ENCODE results near the gene IL6ST. TPM values are rescaled to one million over a fixed set of nuclear protein-coding genes. Genes with fewer than 3 reads are reported as not detected.

The IL6ST gene
- polyA plus RNA-seq, 1 donor (not counting 4 experiments of a cell fraction or from before 2014, with no cell fraction given), result 41.3 TPM

DNA sequence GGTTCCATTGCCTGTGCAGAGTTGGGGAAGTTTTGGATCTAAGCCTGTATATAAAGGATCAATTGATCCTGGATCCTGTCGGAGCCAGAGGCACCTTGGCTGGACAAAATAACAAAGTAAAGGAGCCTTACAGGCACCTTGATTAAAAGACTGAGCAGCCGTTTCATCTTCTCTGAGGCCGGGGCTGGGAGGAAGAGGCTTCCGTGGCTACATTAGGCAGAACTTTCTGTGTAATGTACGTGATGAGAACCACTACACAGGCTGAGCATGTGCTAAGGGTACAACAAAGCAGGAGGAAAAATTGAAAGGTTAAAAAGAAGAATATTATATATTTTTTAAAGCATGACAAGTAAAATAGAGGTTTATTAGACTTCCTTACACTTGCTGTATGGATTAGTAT is 106.6 kb downstream of the IL6ST start:
- H2AFZ ChIP-seq (ENCODE audit: control insufficient read depth, low read length), result no peak overlapping the region
- no peaks in the 10 kb centered on the region for H3K9me3 ChIP-seq (ENCODE audit: control insufficient read depth, low read depth, low read length)
- H3K4me2 ChIP-seq (ENCODE audit: control insufficient read depth, extremely low read depth, insufficient read depth, low read depth, low read length), result no peak overlapping the region
- H3K27me3 ChIP-seq (ENCODE audit: control insufficient read depth, extremely low read depth, insufficient read depth, low read length), result no peaks in the 10 kb centered on the region
- no peak overlapping the region for H3K9ac ChIP-seq (ENCODE audit: control insufficient read depth, extremely low read depth, insufficient read depth, low read length)
- no peak overlapping the region for H3K4me3 ChIP-seq (ENCODE audit: control insufficient read depth in 2 of 3, extremely low read depth in 1 of 3, insufficient read depth in 2 of 3, low read depth in 1 of 3, low read length in 3 of 3)
- H4K20me1 ChIP-seq (ENCODE audit: control insufficient read depth, extremely low read depth, insufficient read depth, low read length), result no peaks in the 10 kb centered on the region
- FAIRE-seq (no peak), DNase-seq (ENCODE audit: low read depth, low spot score) (no peak)
- dilution Hi-C loops (cut with MboI; ENCODE audit: extremely low pct_ligation_motif_present, low sequenced_read_pairs), result no loop called here
- no peaks in the 10 kb centered on the region for H3K79me2 ChIP-seq (ENCODE audit: control insufficient read depth, insufficient read depth, low read length)
- no peaks in the 10 kb centered on the region for H3K9me1 ChIP-seq (ENCODE audit: control insufficient read depth, extremely low read depth, insufficient read depth, low read length)
- no peaks in the 10 kb centered on the region for H3K36me3 ChIP-seq (ENCODE audit: control insufficient read depth in 2 of 2, extremely low read depth in 1 of 2, insufficient read depth in 2 of 2, low read length in 2 of 2)
- TF ChIP-seq EZH2 (IDR thresholded peaks at IDR 0.05; ENCODE audit: low read length), result no peak
- no peak for TF ChIP-seq CTCF (optimal IDR thresholded peaks at IDR 0.05 in 1 of 3, IDR thresholded peaks at IDR 0.05 in 1 of 3, conservative IDR thresholded peaks at IDR 0.05 in 1 of 3; ENCODE audit: extremely low read depth in 1 of 3, insufficient read depth in 2 of 3, low read length in 3 of 3)
- no peak overlapping the region for H3K27ac ChIP-seq (ENCODE audit: control insufficient read depth, insufficient read depth, low read length)
- peaks cover 9% of the 10 kb centered on the region for H3K4me1 ChIP-seq (ENCODE audit: control insufficient read depth, extremely low read depth, insufficient read depth, low read length)

- no peaks in the 10 kb centered on the region for H3K27me3 ChIP-seq (ENCODE audit: control insufficient read depth, extremely low read depth, insufficient read depth, low read length)
- H3K9me1 ChIP-seq (ENCODE audit: control insufficient read depth, extremely low read depth, insufficient read depth, low read length), result no peaks in the 10 kb centered on the region
- FAIRE-seq, result no peak
- no peaks in the 10 kb centered on the region for H4K20me1 ChIP-seq (ENCODE audit: control insufficient read depth, extremely low read depth, insufficient read depth, low read length)
- H2AFZ ChIP-seq (ENCODE audit: control insufficient read depth, low read length), result peak overlapping the region; percentile 66
- no peaks in the 10 kb centered on the region for H3K36me3 ChIP-seq (ENCODE audit: control insufficient read depth in 2 of 2, extremely low read depth in 1 of 2, insufficient read depth in 2 of 2, low read length in 2 of 2)
- peaks cover 9% of the 10 kb centered on the region for H3K4me1 ChIP-seq (ENCODE audit: control insufficient read depth, extremely low read depth, insufficient read depth, low read length)
- dilution Hi-C loops (cut with MboI; ENCODE audit: extremely low pct_ligation_motif_present, low sequenced_read_pairs), result no loop called here
- peak overlapping the region; percentile 53 for H3K4me2 ChIP-seq (ENCODE audit: control insufficient read depth, extremely low read depth, insufficient read depth, low read depth, low read length)
- no peak overlapping the region for H3K9ac ChIP-seq (ENCODE audit: control insufficient read depth, extremely low read depth, insufficient read depth, low read length)
- no peaks in the 10 kb centered on the region for H3K9me3 ChIP-seq (ENCODE audit: control insufficient read depth, low read depth, low read length)
- no peak for DNase-seq (ENCODE audit: low read depth, low spot score)
- H3K27ac ChIP-seq (ENCODE audit: control insufficient read depth, insufficient read depth, low read length), result no peak overlapping the region
- H3K79me2 ChIP-seq (ENCODE audit: control insufficient read depth, insufficient read depth, low read length), result no peaks in the 10 kb centered on the region
- TF ChIP-seq CTCF (optimal IDR thresholded peaks at IDR 0.05 in 1 of 3, IDR thresholded peaks at IDR 0.05 in 1 of 3, conservative IDR thresholded peaks at IDR 0.05 in 1 of 3; ENCODE audit: extremely low read depth in 1 of 3, insufficient read depth in 2 of 3, low read length in 3 of 3) (no peak), EZH2 (IDR thresholded peaks at IDR 0.05; ENCODE audit: low read length) (no peak)
- no peak overlapping the region for H3K4me3 ChIP-seq (ENCODE audit: control insufficient read depth in 2 of 3, extremely low read depth in 1 of 3, insufficient read depth in 2 of 3, low read depth in 1 of 3, low read length in 3 of 3)
Measured at GRCh38 chr5:55885359-55885758, 109.4 kb downstream of the IL6ST start.

Small RNA genes lying within 50 kb of the gene (small RNA-seq; reads per million reads assigned to genes)
- gene AC016596.1 (ENCODE audit: insufficient read length in 3 of 3, low read depth in 3 of 3, low replicate concordance in 1 of 3) (0 reads per million in 3 experiments), gene RF01210 (ENCODE audit: insufficient read length in 3 of 3, low read depth in 3 of 3, low replicate concordance in 1 of 3) (0 reads per million in 3 experiments)

Other genes with a start within 250 kb of the IL6ST start
- 4.6 to 6.7 TPM (median 6.0 TPM) in 3 replicates for gene IL31RA, start 143.6 kb downstream of the IL6ST start, polyA plus RNA-seq
- not detected in 3 replicates for gene ANKRD55, start 238.4 kb upstream of the IL6ST start, polyA plus RNA-seq

Measured in keratinocyte (primary cell).